Measurements from ENCODE around the gene MYO1E.

DNA sequence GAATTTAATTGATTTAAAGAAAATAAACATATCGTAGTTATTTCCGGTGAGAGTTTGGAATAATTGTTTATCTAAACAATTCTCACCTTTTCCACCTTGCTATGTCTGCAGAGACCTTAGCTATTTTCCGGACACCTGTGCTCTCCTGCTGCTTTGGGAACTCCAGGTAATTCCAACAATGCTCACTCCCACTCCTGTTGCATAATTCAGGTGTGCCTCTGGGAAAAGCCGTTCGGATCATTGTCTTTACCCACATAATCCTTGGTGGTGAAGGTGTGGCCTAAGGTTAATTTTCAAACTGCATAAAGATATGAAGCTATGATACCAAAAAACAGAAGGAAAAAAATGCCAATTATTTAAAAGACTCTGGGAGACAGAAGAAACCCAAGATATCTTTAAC lies 106.6 kb downstream of the MYO1E start:
- TF ChIP-seq, protein P1, sequence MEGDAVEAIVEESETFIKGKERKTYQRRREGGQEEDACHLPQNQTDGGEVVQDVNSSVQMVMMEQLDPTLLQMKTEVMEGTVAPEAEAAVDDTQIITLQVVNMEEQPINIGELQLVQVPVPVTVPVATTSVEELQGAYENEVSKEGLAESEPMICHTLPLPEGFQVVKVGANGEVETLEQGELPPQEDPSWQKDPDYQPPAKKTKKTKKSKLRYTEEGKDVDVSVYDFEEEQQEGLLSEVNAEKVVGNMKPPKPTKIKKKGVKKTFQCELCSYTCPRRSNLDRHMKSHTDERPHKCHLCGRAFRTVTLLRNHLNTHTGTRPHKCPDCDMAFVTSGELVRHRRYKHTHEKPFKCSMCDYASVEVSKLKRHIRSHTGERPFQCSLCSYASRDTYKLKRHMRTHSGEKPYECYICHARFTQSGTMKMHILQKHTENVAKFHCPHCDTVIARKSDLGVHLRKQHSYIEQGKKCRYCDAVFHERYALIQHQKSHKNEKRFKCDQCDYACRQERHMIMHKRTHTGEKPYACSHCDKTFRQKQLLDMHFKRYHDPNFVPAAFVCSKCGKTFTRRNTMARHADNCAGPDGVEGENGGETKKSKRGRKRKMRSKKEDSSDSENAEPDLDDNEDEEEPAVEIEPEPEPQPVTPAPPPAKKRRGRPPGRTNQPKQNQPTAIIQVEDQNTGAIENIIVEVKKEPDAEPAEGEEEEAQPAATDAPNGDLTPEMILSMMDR (IDR thresholded peaks at IDR 0.05), result no peak
- TF ChIP-seq POLR2AphosphoS5 (IDR thresholded peaks at IDR 0.05) (no peak), POLR2A (IDR thresholded peaks at IDR 0.05) (no peak)

Measured in prostate gland (tissue), 2 donors.